Measurements from ENCODE around the gene SLC25A33. TPM values are rescaled to one million over a fixed set of nuclear protein-coding genes. Genes with fewer than 3 reads are reported as not detected.

Gene SLC25A33
- total RNA-seq, 1 donor from 2014 or later = 4.9 TPM

DNA sequence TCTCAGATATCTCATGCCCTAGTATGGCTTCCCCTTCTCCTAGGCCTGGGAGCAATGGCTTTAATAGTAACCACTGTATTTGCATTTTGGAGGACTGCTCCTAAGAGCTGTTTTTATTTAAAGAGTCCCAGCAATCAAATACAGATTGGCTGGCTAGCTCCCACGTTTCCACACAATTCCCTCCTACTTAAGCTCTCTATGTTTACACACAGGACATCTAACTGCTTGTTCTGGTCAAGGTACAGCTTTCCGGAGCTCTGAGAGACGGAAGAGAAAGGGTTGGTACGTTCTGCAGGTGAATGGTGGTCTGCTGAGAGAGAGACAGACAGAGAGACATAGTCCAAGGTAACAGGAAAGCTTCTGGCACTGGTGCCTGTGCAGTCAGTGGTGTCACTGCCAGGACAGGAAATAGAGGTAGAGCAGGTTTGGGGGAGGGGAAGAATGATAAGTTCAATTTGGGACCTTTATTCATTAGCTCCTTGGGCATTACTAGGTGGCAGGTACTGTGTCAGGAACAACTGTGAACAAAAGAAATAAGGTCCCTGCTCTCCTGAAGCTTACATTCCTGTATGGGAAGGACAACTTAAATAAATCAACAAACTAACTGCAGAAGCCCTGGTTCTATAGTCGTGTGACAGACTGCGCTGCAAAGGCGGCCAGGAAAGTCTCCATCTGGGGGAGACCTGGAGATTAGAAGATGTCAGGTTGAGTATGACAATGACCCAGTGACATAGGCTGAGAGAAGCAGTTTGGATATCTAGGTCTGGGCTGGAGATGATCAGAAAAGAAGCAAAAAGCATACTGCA is 1.2 kb upstream of the SLC25A33 start:
- no peak overlapping the region for H3K4me3 ChIP-seq
- TF ChIP-seq, protein P1, sequence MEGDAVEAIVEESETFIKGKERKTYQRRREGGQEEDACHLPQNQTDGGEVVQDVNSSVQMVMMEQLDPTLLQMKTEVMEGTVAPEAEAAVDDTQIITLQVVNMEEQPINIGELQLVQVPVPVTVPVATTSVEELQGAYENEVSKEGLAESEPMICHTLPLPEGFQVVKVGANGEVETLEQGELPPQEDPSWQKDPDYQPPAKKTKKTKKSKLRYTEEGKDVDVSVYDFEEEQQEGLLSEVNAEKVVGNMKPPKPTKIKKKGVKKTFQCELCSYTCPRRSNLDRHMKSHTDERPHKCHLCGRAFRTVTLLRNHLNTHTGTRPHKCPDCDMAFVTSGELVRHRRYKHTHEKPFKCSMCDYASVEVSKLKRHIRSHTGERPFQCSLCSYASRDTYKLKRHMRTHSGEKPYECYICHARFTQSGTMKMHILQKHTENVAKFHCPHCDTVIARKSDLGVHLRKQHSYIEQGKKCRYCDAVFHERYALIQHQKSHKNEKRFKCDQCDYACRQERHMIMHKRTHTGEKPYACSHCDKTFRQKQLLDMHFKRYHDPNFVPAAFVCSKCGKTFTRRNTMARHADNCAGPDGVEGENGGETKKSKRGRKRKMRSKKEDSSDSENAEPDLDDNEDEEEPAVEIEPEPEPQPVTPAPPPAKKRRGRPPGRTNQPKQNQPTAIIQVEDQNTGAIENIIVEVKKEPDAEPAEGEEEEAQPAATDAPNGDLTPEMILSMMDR (IDR thresholded peaks at IDR 0.05) = no peak
- ATAC-seq (peak; percentile 1), DNase-seq (no peak)
- no peaks in the 10 kb centered on the region for H3K9me3 ChIP-seq
- peaks cover 14% of the 10 kb centered on the region for H3K4me1 ChIP-seq
- intact Hi-C loops (cut with DNase I) = no loop called here
- H3K27me3 ChIP-seq = no peaks in the 10 kb centered on the region
- H3K27ac ChIP-seq = peak overlapping the region; percentile 79
- no peaks in the 10 kb centered on the region for H3K36me3 ChIP-seq

DNA sequence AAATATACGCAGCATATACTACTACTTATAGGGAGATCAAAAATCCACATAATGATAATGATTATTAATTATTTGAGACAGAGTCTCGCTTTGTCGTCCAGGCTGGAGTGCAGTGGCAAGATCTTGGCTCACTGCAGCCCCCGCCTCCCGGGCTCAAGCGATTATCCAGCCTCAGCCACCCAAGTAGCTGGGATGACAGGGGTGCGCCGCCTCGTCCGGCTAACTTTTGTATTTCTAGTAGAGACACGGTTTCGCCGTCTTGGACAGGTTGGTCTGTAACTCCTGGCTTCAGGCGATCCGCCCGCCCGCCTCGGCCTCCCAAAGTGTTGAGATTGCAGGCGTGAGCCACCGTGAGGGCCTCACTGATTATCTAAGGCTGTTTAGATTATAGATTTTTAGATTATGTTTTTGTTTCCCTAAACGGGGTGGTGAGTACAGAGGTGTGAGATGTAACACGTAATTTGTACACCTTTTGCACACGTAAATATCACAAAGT is 548 bp upstream of the SLC25A33 start:
- Histone ChIP-seq H3K36me3 (no peaks in the 10 kb centered on the region), H3K27ac (peak overlapping the region; percentile 79), H3K27me3 (no peaks in the 10 kb centered on the region), H3K4me1 (peaks cover 14% of the 10 kb centered on the region), H3K4me3 (no peak overlapping the region), H3K9me3 (no peaks in the 10 kb centered on the region)
- no peak for ATAC-seq
- peak; percentile 69 for DNase-seq
- intact Hi-C loops (cut with DNase I) = no loop called here
- TF ChIP-seq, protein P1 (IDR thresholded peaks at IDR 0.05) = no peak

DNA sequence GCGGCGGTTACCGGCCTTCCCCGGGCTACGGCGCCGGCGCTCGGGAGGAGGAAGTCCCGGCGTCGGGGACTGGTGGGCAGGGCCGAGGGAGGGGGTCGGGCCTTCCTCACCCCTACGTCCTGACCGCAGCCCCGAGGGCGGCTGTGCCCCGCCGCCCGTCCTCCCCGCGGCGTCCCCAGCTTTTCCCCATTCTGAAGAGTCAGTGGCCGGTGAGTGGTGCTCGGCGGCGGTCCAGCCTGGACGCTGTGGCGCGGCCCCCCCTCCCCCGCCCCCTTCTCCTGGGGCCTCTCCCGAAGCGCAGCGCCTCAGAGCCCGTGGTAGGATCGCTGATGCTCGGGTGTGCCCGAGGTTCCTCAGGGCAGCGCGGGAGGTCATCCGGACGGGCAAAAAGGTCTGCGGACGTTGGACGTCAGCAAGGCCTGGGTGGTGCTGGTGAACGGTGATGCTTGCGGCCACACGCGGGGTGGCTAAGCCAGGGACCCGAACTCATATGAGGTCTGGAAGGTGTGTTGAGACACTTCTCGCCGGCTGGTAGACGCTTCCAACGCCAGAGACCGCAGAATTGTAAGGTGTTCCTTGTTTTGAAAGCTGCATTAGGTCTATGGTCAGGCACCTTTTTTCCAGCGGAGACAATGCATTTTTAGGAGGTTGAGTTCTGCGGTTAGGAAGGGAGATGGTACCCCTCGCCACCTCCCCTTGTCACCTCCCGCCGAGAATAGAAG is 725 bp downstream of the SLC25A33 start:
- Histone ChIP-seq H3K4me1 (peaks cover 14% of the 10 kb centered on the region), H3K27me3 (no peaks in the 10 kb centered on the region), H3K36me3 (no peaks in the 10 kb centered on the region), H3K9me3 (no peaks in the 10 kb centered on the region), H3K4me3 (peak overlapping the region; percentile 75), H3K27ac (peak overlapping the region; percentile 87)
- TF ChIP-seq, protein P1 (IDR thresholded peaks at IDR 0.05) = no peak
- intact Hi-C loops (cut with DNase I) = no loop called here
- DNase-seq (peak; percentile 85), ATAC-seq (peak; percentile 72)

DNA sequence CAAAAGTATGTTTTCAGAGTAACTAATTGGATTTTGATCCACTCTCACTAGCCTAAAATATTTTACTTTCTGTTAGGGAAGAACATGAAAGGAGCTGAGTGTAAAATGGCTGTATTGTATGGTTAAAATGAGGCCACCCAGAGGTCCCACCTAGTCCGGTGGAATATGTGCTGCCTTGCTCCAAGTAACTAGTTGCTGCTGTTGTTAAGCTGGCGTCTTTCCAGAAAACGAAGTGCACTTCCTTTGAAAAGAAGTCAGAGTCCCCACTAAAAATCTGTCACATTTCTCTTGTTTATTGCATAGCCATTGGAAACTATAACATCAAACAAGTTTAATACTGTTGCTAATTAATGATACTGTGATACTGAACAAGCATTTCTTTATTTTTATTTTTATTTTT is 3.2 kb downstream of the SLC25A33 start:
- no peaks in the 10 kb centered on the region for H3K36me3 ChIP-seq
- DNase-seq (no peak), ATAC-seq (no peak)
- peaks cover 14% of the 10 kb centered on the region for H3K4me1 ChIP-seq
- no peaks in the 10 kb centered on the region for H3K27me3 ChIP-seq
- no peaks in the 10 kb centered on the region for H3K9me3 ChIP-seq
- intact Hi-C loops (cut with DNase I) = no loop called here
- no peak overlapping the region for H3K27ac ChIP-seq
- TF ChIP-seq, protein P1 (IDR thresholded peaks at IDR 0.05) = no peak
- H3K4me3 ChIP-seq = no peak overlapping the region

DNA sequence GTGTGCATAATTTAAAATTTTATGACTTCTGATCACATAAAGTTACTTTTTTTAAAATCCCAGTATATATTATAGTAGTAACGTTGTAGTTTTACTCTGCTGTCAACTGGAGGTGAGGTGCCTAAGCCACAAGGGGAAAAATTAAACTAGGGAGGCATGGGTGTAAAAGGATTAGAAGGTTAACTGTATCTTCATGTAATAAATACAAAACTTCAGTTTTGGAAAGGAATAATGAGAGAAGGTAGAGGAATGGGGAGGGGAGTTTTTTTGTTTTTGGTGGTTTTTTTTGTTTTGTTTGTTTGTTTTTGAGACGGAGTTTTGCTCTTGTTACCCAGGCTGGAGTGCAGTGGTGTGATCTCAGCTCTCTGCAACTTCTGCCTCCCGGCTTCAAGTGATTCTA is 5.7 kb downstream of the SLC25A33 start:
- Histone ChIP-seq H3K4me3 (no peak overlapping the region), H3K27ac (no peak overlapping the region), H3K27me3 (no peaks in the 10 kb centered on the region), H3K4me1 (peaks cover 6% of the 10 kb centered on the region), H3K9me3 (no peaks in the 10 kb centered on the region), H3K36me3 (no peaks in the 10 kb centered on the region)
- intact Hi-C loops (cut with DNase I) = no loop called here
- TF ChIP-seq, protein P1 (IDR thresholded peaks at IDR 0.05) = no peak
- no peak for ATAC-seq
- DNase-seq = no peak
